GM23338 (cell line): ENCODE measurements around the gene TMEM212. TPM values are rescaled to one million over a fixed set of nuclear protein-coding genes. Genes with fewer than 3 reads are reported as not detected.

Experiments used
- ATAC-seq: fragments of 200-7000 bp; cut with Tn5 transposase; 3 replicates; pipeline ENCODE4 v1.9.1; 2020
- DNase-seq: peaks from one replicate; pipeline ENCODE4 v3.0.0-alpha.2; 2015; ENCODE audit warnings: low spot score
- H2AFZ ChIP-seq: fragments of 200-600 bp; sonication (generic); 2 replicates; pipeline ENCODE4 v1.8.0; 2016; ENCODE audit warnings: antibody characterized with exemption, mild to moderate bottlenecking, moderate library complexity
- H3F3A ChIP-seq: fragments of 200-600 bp; sonication (generic); replicated peaks from 2 replicates; pipeline ENCODE4 v1.8.0; 2017; ENCODE audit warnings: antibody characterized with exemption, mixed run types, low read depth
- H3K27ac ChIP-seq: fragments of 200-600 bp; sonication (generic); 2 replicates; pipeline ENCODE4 v1.6.1; 2016; ENCODE audit warnings: low read depth
- H3K27me3 ChIP-seq: fragments of 200-600 bp; sonication (generic); 2 replicates; pipeline ENCODE4 v1.8.0; 2016; ENCODE audit warnings: mild to moderate bottlenecking, mixed run types, moderate library complexity; ENCODE audit not compliant: insufficient read depth
- H3K36me3 ChIP-seq: fragments of 200-600 bp; sonication (generic); 2 replicates; pipeline ENCODE4 v1.8.0; 2016; ENCODE audit warnings: mild to moderate bottlenecking; ENCODE audit not compliant: insufficient read depth
- H3K4me1 ChIP-seq: fragments of 200-600 bp; sonication (generic); 2 replicates; pipeline ENCODE4 v1.8.0; 2016; ENCODE audit warnings: mild to moderate bottlenecking, moderate library complexity; ENCODE audit not compliant: insufficient read depth
- H3K4me2 ChIP-seq: fragments of 200-600 bp; sonication (generic); 2 replicates; pipeline ENCODE4 v1.7.1; 2017; ENCODE audit warnings: mixed run types
- H3K4me3 ChIP-seq: fragments of 200-600 bp; sonication (generic); 2 replicates; pipeline ENCODE4 v1.6.1; 2016; ENCODE audit warnings: mixed run types
- H3K79me2 ChIP-seq: fragments of 200-600 bp; sonication (generic); replicated peaks from 2 replicates; pipeline ENCODE4 v1.8.0; 2017; ENCODE audit warnings: mild to moderate bottlenecking; ENCODE audit not compliant: insufficient read depth
- H3K9me2 ChIP-seq: fragments of 200-600 bp; sonication (generic); 2 replicates; pipeline ENCODE4 v1.8.0; 2017; ENCODE audit not compliant: insufficient read depth
- H4K20me1 ChIP-seq: fragments of 200-600 bp; sonication (generic); replicated peaks from 2 replicates; pipeline ENCODE4 v1.8.0; 2017; ENCODE audit warnings: mild to moderate bottlenecking; ENCODE audit not compliant: insufficient read depth
- H3K27ac Mint-ChIP-seq: 2 replicates; pipeline ENCODE4 v1.8.0; 2020; ENCODE audit warnings: inconsistent platforms, mild to moderate bottlenecking, moderate library complexity, mixed read lengths
- H3K27me3 Mint-ChIP-seq: 3 replicates; pipeline ENCODE4 v1.8.0; 2022; ENCODE audit warnings: low read depth, mild to moderate bottlenecking, moderate library complexity, mixed read lengths, inconsistent platforms; ENCODE audit not compliant: insufficient read depth, poor library complexity
- H3K36me3 Mint-ChIP-seq: 3 replicates; pipeline ENCODE4 v1.8.0; 2021; ENCODE audit warnings: low read depth, mild to moderate bottlenecking, inconsistent platforms, moderate library complexity, mixed read lengths
- H3K4me1 Mint-ChIP-seq: 3 replicates; pipeline ENCODE4 v1.8.0; 2020; ENCODE audit warnings: mild to moderate bottlenecking, inconsistent platforms, mixed read lengths
- H3K4me3 Mint-ChIP-seq: 3 replicates; pipeline ENCODE4 v1.8.0; 2021; ENCODE audit warnings: moderate library complexity, mild to moderate bottlenecking, inconsistent platforms, mixed read lengths
- H3K9me3 Mint-ChIP-seq: 3 replicates; pipeline ENCODE4 v1.8.0; 2020; ENCODE audit warnings: moderate library complexity, mild to moderate bottlenecking, inconsistent platforms, mixed read lengths
- CREB1 ChIP-seq: fragments of 250-450 bp; sonication (Bioruptor Pico); IDR thresholded peaks from 2 replicates; pipeline ENCODE4 v1.5.0; 2020; ENCODE audit warnings: low read depth, mild to moderate bottlenecking, moderate library complexity
- EZH2 ChIP-seq: fragments of 200-600 bp; sonication (generic); IDR thresholded peaks from one replicate; pipeline ENCODE4 v1.8.0; 2017; ENCODE audit warnings: antibody characterized with exemption, mild to moderate bottlenecking, low read depth; ENCODE audit not compliant: unreplicated experiment
- EZH2phosphoT487 ChIP-seq: fragments of 200-600 bp; sonication (generic); IDR thresholded peaks from one replicate; pipeline ENCODE4 v1.8.1; 2018; ENCODE audit warnings: antibody characterized with exemption; ENCODE audit not compliant: unreplicated experiment
- JUNB ChIP-seq: IDR thresholded peaks from one replicate; pipeline ENCODE4 v1.6.1; 2016; ENCODE audit warnings: antibody characterized with exemption; ENCODE audit not compliant: unreplicated experiment
- POLR2AphosphoS5 ChIP-seq: IDR thresholded peaks from 2 replicates; pipeline ENCODE4 v1.6.1; 2016; ENCODE audit warnings: antibody characterized with exemption, low read depth
- STAT1 ChIP-seq: IDR thresholded peaks from one replicate; pipeline ENCODE4 v1.6.1; 2016; ENCODE audit warnings: antibody characterized with exemption; ENCODE audit not compliant: unreplicated experiment
- polyA plus RNA-seq: library from polyadenylated mRNA; unstranded; fragments of >200 nt; fragmentation: Nextera tagmentation; extraction: Ambion mirVana; gene quantifications from 2 replicates; pipeline ENCODE4 v1.2.1, GENCODE V29; 2016
- total RNA-seq: library from RNA; depleted of rRNA; stranded (reverse); fragments of >200 nt; shearing (Covaris generic); gene quantifications from 2 replicates; pipeline ENCODE4 v1.2.3, GENCODE V29; 2014
- TF ChIP-seq, protein P1 (sequence below): IDR thresholded peaks from one replicate; pipeline ENCODE4 v1.6.1; 2018; ENCODE audit warnings: antibody characterized with exemption; ENCODE audit not compliant: unreplicated experiment
- TF ChIP-seq, protein P2 (sequence below): IDR thresholded peaks from 2 replicates; pipeline ENCODE4 v1.6.1; 2016; ENCODE audit warnings: antibody characterized with exemption
- TF ChIP-seq, protein P3 (sequence below): fragments of 250-450 bp; sonication (Bioruptor Pico); IDR thresholded peaks from 2 replicates; pipeline ENCODE4 v1.5.0; 2020; ENCODE audit warnings: mild to moderate bottlenecking, moderate library complexity

The TMEM212 gene
- total and polyA plus RNA-seq, 2 experiments from 2014 or later: not detected

DNA sequence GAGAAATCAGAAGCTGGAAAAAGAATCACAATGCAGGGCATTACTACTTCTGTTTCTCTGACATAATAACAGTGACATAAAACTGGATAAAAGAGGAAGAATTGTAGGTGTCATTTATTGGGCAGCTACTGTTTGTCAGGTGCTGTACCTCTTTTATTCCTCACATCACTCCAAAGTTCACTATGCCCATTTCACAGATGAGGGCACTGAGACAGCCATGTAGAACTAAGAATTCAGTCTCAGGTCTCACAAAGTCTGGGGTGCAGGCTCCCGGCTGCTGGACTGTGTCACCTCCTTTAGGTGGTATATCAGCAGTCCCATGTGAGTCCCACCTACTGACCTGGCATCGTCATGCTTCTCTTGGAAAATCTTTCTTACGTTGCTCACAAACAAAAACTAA is 20.8 kb downstream of the TMEM212 start (continued):
- TF ChIP-seq, protein P1, sequence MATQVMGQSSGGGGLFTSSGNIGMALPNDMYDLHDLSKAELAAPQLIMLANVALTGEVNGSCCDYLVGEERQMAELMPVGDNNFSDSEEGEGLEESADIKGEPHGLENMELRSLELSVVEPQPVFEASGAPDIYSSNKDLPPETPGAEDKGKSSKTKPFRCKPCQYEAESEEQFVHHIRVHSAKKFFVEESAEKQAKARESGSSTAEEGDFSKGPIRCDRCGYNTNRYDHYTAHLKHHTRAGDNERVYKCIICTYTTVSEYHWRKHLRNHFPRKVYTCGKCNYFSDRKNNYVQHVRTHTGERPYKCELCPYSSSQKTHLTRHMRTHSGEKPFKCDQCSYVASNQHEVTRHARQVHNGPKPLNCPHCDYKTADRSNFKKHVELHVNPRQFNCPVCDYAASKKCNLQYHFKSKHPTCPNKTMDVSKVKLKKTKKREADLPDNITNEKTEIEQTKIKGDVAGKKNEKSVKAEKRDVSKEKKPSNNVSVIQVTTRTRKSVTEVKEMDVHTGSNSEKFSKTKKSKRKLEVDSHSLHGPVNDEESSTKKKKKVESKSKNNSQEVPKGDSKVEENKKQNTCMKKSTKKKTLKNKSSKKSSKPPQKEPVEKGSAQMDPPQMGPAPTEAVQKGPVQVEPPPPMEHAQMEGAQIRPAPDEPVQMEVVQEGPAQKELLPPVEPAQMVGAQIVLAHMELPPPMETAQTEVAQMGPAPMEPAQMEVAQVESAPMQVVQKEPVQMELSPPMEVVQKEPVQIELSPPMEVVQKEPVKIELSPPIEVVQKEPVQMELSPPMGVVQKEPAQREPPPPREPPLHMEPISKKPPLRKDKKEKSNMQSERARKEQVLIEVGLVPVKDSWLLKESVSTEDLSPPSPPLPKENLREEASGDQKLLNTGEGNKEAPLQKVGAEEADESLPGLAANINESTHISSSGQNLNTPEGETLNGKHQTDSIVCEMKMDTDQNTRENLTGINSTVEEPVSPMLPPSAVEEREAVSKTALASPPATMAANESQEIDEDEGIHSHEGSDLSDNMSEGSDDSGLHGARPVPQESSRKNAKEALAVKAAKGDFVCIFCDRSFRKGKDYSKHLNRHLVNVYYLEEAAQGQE: no peak
- no peak for TF ChIP-seq STAT1
- no peak for TF ChIP-seq JUNB
- TF ChIP-seq, protein P2, sequence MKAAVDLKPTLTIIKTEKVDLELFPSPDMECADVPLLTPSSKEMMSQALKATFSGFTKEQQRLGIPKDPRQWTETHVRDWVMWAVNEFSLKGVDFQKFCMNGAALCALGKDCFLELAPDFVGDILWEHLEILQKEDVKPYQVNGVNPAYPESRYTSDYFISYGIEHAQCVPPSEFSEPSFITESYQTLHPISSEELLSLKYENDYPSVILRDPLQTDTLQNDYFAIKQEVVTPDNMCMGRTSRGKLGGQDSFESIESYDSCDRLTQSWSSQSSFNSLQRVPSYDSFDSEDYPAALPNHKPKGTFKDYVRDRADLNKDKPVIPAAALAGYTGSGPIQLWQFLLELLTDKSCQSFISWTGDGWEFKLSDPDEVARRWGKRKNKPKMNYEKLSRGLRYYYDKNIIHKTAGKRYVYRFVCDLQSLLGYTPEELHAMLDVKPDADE: no peak
- TF ChIP-seq EZH2: no peak

DNA sequence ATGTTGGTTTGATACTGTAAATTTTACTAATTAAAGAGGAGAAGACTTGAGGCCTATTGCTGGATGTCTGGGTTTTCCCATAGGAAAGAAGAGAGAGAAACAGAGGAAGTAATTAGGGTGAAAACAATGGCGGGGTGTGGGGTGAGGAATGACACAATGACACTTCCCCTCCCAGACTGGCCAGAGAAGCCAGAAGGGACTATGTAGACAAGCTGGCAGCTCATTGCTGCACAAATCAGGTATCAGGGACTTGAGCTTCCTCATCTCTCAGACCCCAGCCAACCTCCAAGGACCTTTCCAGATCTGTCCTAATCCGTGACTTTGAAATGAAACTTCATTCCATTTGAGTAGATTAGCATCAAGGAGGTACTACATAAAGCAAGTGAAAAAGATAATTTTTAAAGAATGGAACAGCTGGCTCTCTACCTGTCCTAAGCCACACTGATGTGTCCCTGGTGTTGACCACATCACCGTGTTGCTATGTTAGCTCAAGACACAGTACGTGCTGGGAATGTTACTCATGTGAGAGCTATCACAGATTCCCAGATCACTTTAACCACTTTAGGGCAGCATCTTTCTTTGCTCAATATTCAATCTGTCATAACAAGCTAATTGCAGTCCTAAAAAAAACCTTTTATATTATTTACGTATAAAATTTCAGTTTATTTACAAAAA is 22.2 kb downstream of the TMEM212 start:
- no peak overlapping the region for H3K4me3 ChIP-seq
- 0 out of 2 replicates have a peak overlapping the region, but pooled peaks have one; percentile 56 for H2AFZ ChIP-seq
- no peak overlapping the region for H3K4me3 Mint-ChIP-seq
- H3K36me3 Mint-ChIP-seq: no peaks in the 10 kb centered on the region
- H3K27me3 Mint-ChIP-seq: peaks cover 1% of the 10 kb centered on the region
- H3K27ac Mint-ChIP-seq: 0 out of 2 replicates have a peak overlapping the region, but pooled peaks have one; percentile 51
- H3K27ac ChIP-seq: no peak overlapping the region
- H3K27me3 ChIP-seq: no peaks in the 10 kb centered on the region
- peaks cover 11% of the 10 kb centered on the region for H3K4me1 Mint-ChIP-seq
- no peaks in the 10 kb centered on the region for H3K9me2 ChIP-seq
- H3K4me2 ChIP-seq: no peak overlapping the region
- H3K4me1 ChIP-seq: peaks cover 14% of the 10 kb centered on the region; the same call in 1 of the 2 replicates
- no peaks in the 10 kb centered on the region for H4K20me1 ChIP-seq
- no peaks in the 10 kb centered on the region for H3K9me3 Mint-ChIP-seq
- no peak for ATAC-seq
- DNase-seq: no peak
- H3F3A ChIP-seq: no peaks in the 10 kb centered on the region
- no peaks in the 10 kb centered on the region for H3K36me3 ChIP-seq
- no peaks in the 10 kb centered on the region for H3K79me2 ChIP-seq
- TF ChIP-seq STAT1: no peak
- TF ChIP-seq JUNB: no peak
- no peak for TF ChIP-seq EZH2phosphoT487
- TF ChIP-seq POLR2AphosphoS5: no peak
- TF ChIP-seq, protein P3, sequence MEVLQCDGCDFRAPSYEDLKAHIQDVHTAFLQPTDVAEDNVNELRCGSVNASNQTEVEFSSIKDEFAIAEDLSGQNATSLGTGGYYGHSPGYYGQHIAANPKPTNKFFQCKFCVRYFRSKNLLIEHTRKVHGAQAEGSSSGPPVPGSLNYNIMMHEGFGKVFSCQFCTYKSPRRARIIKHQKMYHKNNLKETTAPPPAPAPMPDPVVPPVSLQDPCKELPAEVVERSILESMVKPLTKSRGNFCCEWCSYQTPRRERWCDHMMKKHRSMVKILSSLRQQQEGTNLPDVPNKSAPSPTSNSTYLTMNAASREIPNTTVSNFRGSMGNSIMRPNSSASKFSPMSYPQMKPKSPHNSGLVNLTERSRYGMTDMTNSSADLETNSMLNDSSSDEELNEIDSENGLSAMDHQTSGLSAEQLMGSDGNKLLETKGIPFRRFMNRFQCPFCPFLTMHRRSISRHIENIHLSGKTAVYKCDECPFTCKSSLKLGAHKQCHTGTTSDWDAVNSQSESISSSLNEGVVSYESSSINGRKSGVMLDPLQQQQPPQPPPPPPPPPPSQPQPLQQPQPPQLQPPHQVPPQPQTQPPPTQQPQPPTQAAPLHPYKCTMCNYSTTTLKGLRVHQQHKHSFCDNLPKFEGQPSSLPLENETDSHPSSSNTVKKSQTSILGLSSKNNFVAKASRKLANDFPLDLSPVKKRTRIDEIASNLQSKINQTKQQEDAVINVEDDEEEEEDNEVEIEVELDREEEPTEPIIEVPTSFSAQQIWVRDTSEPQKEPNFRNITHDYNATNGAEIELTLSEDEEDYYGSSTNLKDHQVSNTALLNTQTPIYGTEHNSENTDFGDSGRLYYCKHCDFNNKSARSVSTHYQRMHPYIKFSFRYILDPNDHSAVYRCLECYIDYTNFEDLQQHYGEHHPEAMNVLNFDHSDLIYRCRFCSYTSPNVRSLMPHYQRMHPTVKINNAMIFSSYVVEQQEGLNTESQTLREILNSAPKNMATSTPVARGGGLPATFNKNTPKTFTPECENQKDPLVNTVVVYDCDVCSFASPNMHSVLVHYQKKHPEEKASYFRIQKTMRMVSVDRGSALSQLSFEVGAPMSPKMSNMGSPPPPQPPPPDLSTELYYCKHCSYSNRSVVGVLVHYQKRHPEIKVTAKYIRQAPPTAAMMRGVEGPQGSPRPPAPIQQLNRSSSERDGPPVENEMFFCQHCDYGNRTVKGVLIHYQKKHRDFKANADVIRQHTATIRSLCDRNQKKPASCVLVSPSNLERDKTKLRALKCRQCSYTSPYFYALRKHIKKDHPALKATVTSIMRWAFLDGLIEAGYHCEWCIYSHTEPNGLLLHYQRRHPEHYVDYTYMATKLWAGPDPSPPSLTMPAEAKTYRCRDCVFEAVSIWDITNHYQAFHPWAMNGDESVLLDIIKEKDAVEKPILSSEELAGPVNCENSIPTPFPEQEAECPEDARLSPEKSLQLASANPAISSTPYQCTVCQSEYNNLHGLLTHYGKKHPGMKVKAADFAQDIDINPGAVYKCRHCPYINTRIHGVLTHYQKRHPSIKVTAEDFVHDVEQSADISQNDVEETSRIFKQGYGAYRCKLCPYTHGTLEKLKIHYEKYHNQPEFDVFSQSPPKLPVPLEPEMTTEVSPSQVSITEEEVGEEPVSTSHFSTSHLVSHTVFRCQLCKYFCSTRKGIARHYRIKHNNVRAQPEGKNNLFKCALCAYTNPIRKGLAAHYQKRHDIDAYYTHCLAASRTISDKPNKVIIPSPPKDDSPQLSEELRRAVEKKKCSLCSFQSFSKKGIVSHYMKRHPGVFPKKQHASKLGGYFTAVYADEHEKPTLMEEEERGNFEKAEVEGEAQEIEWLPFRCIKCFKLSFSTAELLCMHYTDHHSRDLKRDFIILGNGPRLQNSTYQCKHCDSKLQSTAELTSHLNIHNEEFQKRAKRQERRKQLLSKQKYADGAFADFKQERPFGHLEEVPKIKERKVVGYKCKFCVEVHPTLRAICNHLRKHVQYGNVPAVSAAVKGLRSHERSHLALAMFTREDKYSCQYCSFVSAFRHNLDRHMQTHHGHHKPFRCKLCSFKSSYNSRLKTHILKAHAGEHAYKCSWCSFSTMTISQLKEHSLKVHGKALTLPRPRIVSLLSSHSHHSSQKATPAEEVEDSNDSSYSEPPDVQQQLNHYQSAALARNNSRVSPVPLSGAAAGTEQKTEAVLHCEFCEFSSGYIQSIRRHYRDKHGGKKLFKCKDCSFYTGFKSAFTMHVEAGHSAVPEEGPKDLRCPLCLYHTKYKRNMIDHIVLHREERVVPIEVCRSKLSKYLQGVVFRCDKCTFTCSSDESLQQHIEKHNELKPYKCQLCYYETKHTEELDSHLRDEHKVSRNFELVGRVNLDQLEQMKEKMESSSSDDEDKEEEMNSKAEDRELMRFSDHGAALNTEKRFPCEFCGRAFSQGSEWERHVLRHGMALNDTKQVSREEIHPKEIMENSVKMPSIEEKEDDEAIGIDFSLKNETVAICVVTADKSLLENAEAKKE (CRISPR knock-in tag): no peak
- TF ChIP-seq CREB1 (CRISPR knock-in tag): no peak
- TF ChIP-seq, protein P1: no peak
